Kidney (tissue), 14 donors: ENCODE measurements around the gene SPTLC2. TPM values are rescaled to one million over a fixed set of nuclear protein-coding genes. Genes with fewer than 3 reads are reported as not detected.

Experiments used
- DNase-seq, 5 donors: peaks; one replicate each; pipeline ENCODE4 v3.0.0-alpha.2; 2013 to 2020
- FAIRE-seq: peaks from 2 replicates; lab custom pipeline; 2012; peaks lifted over from hg19 to GRCh38; lab: Jason Lieb, UNC
- H3K27ac ChIP-seq, 2 donors: one replicate each; pipeline ENCODE4 v1.7.0; 2013; ENCODE audit warnings: low read depth in 2 of 2, low read length in 2 of 2, inconsistent platforms in 1 of 2
- H3K27me3 ChIP-seq: one replicate; pipeline ENCODE4 v1.7.1; 2013; ENCODE audit warnings: low read length, inconsistent platforms; ENCODE audit not compliant: control insufficient read depth, insufficient read depth
- H3K36me3 ChIP-seq, 3 donors: one replicate each; pipeline versions ENCODE4 v1.7.0 to v1.7.1; 2013; ENCODE audit warnings: low read length in 3 of 3, control low read depth in 1 of 3, inconsistent platforms in 1 of 3; ENCODE audit not compliant: insufficient read depth in 3 of 3, control insufficient read depth in 2 of 3
- H3K4me1 ChIP-seq, 3 donors: one replicate each; pipeline versions ENCODE4 v1.7.0 to v1.7.1; 2013; ENCODE audit warnings: low read length in 3 of 3, inconsistent platforms in 1 of 3, low read depth in 1 of 3; ENCODE audit not compliant: control insufficient read depth in 2 of 3, insufficient read depth in 2 of 3
- H3K4me3 ChIP-seq, 3 donors: one replicate each; pipeline versions ENCODE4 v1.7.0 to v1.8.1; 2013; ENCODE audit warnings: low read length in 3 of 3, control low read depth in 1 of 3, inconsistent platforms in 1 of 3
- H3K9ac ChIP-seq, 3 donors: one replicate each; pipeline versions ENCODE4 v1.7.0 to v1.7.1; 2013; ENCODE audit warnings: low read length in 3 of 3, control low read depth in 1 of 3, inconsistent platforms in 1 of 3
- H3K9me3 ChIP-seq, 3 donors: one replicate each; pipeline versions ENCODE4 v1.7.0 to v1.7.1; 2013; ENCODE audit warnings: low read length in 3 of 3, control low read depth in 1 of 3, inconsistent platforms in 1 of 3; ENCODE audit not compliant: control insufficient read depth in 2 of 3, insufficient read depth in 1 of 3
- intact Hi-C: fragments of 100-400 bp; cut with DNase I; formaldehyde crosslinking; loops from one replicate; pipeline ENCODE4 v1.11.1; 2022
- polyA plus RNA-seq: library from polyadenylated mRNA; stranded (reverse); fragments of 350-450 nt; fragmentation: Illumina TruSeq; extraction: RNeasy Lipid Tissue Mini Kit (QIAGEN cat#74804); gene quantifications from one replicate; pipeline ENCODE4 v1.2.3, GENCODE V29; 2014; ENCODE audit warnings: low read depth, low replicate concordance; ENCODE audit not compliant: insufficient read depth
- total RNA-seq: library from RNA; stranded (reverse); fragmentation: NEBNext Ultra II Directional; extraction: Animal tissue kit (Norgen Biotek cat#: 25700); gene quantifications from one replicate; pipeline ENCODE4 v1.2.1, GENCODE V29; 2021
- TF ChIP-seq, protein P1 (sequence below): IDR thresholded peaks from 3 replicates; pipeline ENCODE4 v1.5.1; 2012; ENCODE audit warnings: mild to moderate bottlenecking, moderate library complexity, borderline replicate concordance; ENCODE audit not compliant: insufficient read depth; ENCODE audit errors: extremely low read depth
- donor health status: control.
- donor health status: control.
- donor health status: control.
- donor health status: control.
- donor health status: control.
- donor health status: DM: yes; HTN: yes; CAD: no.
- donor health status: Normal renal cell carcinoma (clear cell type).

SPTLC2 gene
- total and polyA plus RNA-seq, 2 donors from 2014 or later, result 17.0 to 66.1 TPM

DNA sequence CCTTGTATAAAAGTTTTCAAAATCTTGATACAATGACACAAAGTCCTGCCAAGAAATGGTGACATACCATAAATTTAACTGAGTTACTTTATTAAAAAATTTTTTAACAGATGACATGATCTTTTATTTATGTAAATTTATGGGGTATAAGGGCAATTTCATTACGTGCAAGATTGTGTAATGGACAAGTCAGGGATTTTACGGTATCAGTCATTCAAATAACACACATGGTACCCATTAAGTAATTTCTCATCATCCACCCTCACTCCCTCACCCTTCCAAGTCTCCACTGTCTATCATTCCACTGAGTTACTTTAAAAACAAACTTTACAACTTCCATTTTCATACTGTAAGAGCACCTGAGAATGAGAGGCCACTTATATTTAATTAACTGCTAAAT, 37.4 kb downstream of the SPTLC2 start:
- no peak for FAIRE-seq
- no peak overlapping the region for H3K4me3 ChIP-seq
- no peaks in the 10 kb centered on the region for H3K27me3 ChIP-seq
- no peak overlapping the region for H3K9ac ChIP-seq
- H3K36me3 ChIP-seq, result peaks cover 0 to 9% (median 3%) of the 10 kb centered on the region in 3 donors
- peaks cover 0 to 20% (median 7%) of the 10 kb centered on the region in 3 donors for H3K4me1 ChIP-seq
- intact Hi-C loops, result no loop called here
- H3K9me3 ChIP-seq, result no peaks in the 10 kb centered on the region
- TF ChIP-seq, protein P1, sequence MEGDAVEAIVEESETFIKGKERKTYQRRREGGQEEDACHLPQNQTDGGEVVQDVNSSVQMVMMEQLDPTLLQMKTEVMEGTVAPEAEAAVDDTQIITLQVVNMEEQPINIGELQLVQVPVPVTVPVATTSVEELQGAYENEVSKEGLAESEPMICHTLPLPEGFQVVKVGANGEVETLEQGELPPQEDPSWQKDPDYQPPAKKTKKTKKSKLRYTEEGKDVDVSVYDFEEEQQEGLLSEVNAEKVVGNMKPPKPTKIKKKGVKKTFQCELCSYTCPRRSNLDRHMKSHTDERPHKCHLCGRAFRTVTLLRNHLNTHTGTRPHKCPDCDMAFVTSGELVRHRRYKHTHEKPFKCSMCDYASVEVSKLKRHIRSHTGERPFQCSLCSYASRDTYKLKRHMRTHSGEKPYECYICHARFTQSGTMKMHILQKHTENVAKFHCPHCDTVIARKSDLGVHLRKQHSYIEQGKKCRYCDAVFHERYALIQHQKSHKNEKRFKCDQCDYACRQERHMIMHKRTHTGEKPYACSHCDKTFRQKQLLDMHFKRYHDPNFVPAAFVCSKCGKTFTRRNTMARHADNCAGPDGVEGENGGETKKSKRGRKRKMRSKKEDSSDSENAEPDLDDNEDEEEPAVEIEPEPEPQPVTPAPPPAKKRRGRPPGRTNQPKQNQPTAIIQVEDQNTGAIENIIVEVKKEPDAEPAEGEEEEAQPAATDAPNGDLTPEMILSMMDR, result no peak
- no peak overlapping the region for H3K27ac ChIP-seq
- no peak for DNase-seq

DNA sequence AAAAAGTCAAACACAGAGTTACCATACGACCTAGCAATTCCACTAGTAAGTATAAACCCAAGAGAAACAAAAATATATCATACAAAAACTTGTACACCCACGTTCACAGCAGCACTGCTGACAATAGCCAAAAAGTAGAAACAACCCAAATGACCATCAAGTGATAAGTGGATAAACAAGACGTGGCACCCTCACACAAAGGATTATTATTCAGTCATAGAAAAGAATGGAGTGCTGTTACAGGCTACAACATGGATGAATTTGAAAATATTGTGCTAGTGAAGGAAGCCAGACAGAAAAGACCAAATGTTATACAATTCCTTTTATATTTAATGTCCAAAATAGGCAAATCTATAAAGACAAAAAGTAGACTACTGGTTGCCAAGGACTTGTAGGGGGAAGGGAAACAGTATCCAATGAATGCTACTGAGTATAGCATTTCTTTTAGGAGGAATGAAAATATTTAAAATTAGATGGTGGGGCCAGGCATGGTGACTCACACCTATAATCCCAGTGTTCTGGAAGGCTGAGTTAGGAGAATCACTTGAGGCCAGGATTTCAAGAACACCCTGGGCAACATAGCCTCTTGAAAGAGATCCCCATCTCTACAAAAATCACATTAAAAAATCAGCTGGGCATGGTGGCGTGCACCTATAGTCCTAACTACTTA, 41.9 kb downstream of the SPTLC2 start:
- Histone ChIP-seq H3K36me3 (peaks cover 0 to 13% (median 3%) of the 10 kb centered on the region in 3 donors), H3K4me1 (peaks cover 0 to 4% (median 3%) of the 10 kb centered on the region in 3 donors), H3K9me3 (no peaks in the 10 kb centered on the region), H3K27me3 (no peaks in the 10 kb centered on the region), H3K9ac (no peak overlapping the region), H3K27ac (no peak overlapping the region), H3K4me3 (no peak overlapping the region)
- DNase-seq (no peak), FAIRE-seq (no peak)
- intact Hi-C loops, result no loop called here
- TF ChIP-seq, protein P1, result no peak

DNA sequence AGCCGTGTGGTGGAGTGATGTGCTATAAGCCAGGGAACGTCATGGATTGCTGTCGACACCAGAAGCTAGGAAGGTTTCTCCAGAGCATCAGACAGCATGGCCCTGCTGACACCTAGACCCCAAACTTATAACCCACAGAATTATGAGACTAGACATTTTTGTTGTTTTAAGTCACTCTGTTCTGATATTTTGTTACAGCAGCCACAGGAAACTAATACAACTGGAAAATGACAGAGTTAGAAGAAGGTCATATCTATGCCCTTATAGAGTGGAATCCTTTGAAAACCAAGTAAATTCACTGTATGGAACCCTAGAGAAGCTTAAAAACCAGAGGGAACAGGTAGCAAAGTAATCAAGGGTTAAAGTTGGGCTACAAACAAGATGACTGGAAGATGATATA, 42.5 kb downstream of the SPTLC2 start:
- DNase-seq (no peak), FAIRE-seq (no peak)
- Histone ChIP-seq H3K4me3 (no peak overlapping the region), H3K4me1 (peaks cover 0 to 3% (median 0%) of the 10 kb centered on the region in 3 donors), H3K27me3 (no peaks in the 10 kb centered on the region), H3K9me3 (no peaks in the 10 kb centered on the region), H3K36me3 (peaks cover 0 to 17% (median 6%) of the 10 kb centered on the region in 3 donors), H3K27ac (no peak overlapping the region), H3K9ac (no peak overlapping the region)
- intact Hi-C loops, result no loop called here
- TF ChIP-seq, protein P1, result no peak
